Measurements from ENCODE around the gene NPL.

The NPL gene

DNA sequence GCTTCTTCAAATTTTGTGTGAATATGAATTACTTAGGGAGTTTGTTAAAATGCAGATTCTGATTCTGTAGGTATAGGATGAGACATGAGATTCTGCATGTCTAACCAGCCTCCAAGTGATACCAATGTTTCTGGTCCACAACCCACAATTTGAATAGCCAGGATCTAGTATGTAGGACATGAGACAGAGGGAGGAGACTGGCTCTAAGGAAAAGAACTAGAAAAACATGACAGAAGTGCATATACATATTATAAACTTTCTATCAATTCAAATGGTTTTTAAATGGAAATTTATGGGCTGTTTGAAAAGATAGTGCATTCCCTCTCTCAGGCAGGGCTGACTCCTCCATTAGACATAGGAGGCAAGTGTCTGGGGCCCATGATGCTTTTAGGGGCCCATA is 33.9 kb upstream of the NPL start:
- H3K4me2 ChIP-seq (ENCODE audit: insufficient read depth, low read length): no peak overlapping the region
- H3K36me3 ChIP-seq (ENCODE audit: insufficient read depth, low read length): no peaks in the 10 kb centered on the region
- ATAC-seq (ENCODE audit: insufficient read depth, low read depth): no peak
- no peaks in the 10 kb centered on the region for H4K20me1 ChIP-seq (ENCODE audit: insufficient read depth, low read length)
- no peaks in the 10 kb centered on the region for H3K4me1 ChIP-seq (ENCODE audit: insufficient read depth, low read length)
- H3K9me3 ChIP-seq (ENCODE audit: insufficient read depth, low read length, severe bottlenecking): no peaks in the 10 kb centered on the region
- TF ChIP-seq, protein P1, sequence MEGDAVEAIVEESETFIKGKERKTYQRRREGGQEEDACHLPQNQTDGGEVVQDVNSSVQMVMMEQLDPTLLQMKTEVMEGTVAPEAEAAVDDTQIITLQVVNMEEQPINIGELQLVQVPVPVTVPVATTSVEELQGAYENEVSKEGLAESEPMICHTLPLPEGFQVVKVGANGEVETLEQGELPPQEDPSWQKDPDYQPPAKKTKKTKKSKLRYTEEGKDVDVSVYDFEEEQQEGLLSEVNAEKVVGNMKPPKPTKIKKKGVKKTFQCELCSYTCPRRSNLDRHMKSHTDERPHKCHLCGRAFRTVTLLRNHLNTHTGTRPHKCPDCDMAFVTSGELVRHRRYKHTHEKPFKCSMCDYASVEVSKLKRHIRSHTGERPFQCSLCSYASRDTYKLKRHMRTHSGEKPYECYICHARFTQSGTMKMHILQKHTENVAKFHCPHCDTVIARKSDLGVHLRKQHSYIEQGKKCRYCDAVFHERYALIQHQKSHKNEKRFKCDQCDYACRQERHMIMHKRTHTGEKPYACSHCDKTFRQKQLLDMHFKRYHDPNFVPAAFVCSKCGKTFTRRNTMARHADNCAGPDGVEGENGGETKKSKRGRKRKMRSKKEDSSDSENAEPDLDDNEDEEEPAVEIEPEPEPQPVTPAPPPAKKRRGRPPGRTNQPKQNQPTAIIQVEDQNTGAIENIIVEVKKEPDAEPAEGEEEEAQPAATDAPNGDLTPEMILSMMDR (IDR thresholded peaks at IDR 0.05; ENCODE audit: borderline replicate concordance, extremely low read depth, low read length, poor library complexity, severe bottlenecking): no peak
- TF ChIP-seq EZH2 (IDR thresholded peaks at IDR 0.05; ENCODE audit: borderline replicate concordance, low read depth, low read length, severe bottlenecking): no peak
- H2AFZ ChIP-seq (ENCODE audit: low read depth, low read length): no peak overlapping the region
- no peak overlapping the region for H3K27ac ChIP-seq (ENCODE audit: low read length)
- H3K27me3 ChIP-seq (ENCODE audit: insufficient read depth, low read length, poor library complexity): no peaks in the 10 kb centered on the region
- H3K9ac ChIP-seq (ENCODE audit: low read depth, low read length): no peak overlapping the region
- DNase-seq: no peak
- H3K4me3 ChIP-seq (ENCODE audit: low read depth in 1 of 2, low read length in 2 of 2): no peak overlapping the region
- no peaks in the 10 kb centered on the region for H3K79me2 ChIP-seq (ENCODE audit: insufficient read depth, low read length)

DNA sequence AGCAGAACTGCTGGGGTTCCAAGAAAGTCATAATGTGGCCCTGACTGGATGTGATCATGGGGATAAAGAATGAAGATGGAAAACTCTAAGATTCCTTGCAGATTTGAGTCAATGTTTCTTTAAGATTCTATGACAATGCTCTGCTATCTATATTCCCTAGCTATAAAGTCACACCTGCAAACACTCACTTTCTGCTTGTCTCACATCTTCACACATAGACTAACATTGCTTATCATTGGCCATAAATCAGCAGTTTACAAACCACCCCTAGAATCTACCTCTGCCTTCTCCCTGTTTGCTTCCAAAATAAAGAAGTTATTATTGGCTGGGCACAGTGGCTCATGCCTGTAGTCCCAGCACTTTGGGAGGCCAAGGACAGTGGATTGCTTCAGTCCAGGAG is 33.1 kb upstream of the NPL start:
- DNase-seq (no peak), ATAC-seq (ENCODE audit: insufficient read depth, low read depth) (no peak)
- no peaks in the 10 kb centered on the region for H3K36me3 ChIP-seq (ENCODE audit: insufficient read depth, low read length)
- H3K4me1 ChIP-seq (ENCODE audit: insufficient read depth, low read length): peaks cover 7% of the 10 kb centered on the region
- no peaks in the 10 kb centered on the region for H3K27me3 ChIP-seq (ENCODE audit: insufficient read depth, low read length, poor library complexity)
- H4K20me1 ChIP-seq (ENCODE audit: insufficient read depth, low read length): no peaks in the 10 kb centered on the region
- H3K4me3 ChIP-seq (ENCODE audit: low read depth in 1 of 2, low read length in 2 of 2): no peak overlapping the region
- TF ChIP-seq, protein P1 (IDR thresholded peaks at IDR 0.05; ENCODE audit: borderline replicate concordance, extremely low read depth, low read length, poor library complexity, severe bottlenecking): no peak
- no peak for TF ChIP-seq EZH2 (IDR thresholded peaks at IDR 0.05; ENCODE audit: borderline replicate concordance, low read depth, low read length, severe bottlenecking)
- no peaks in the 10 kb centered on the region for H3K79me2 ChIP-seq (ENCODE audit: insufficient read depth, low read length)
- no peaks in the 10 kb centered on the region for H3K9me3 ChIP-seq (ENCODE audit: insufficient read depth, low read length, severe bottlenecking)
- H3K4me2 ChIP-seq (ENCODE audit: insufficient read depth, low read length): no peak overlapping the region
- no peak overlapping the region for H3K9ac ChIP-seq (ENCODE audit: low read depth, low read length)
- H3K27ac ChIP-seq (ENCODE audit: low read length): no peak overlapping the region
- no peak overlapping the region for H2AFZ ChIP-seq (ENCODE audit: low read depth, low read length)

DNA sequence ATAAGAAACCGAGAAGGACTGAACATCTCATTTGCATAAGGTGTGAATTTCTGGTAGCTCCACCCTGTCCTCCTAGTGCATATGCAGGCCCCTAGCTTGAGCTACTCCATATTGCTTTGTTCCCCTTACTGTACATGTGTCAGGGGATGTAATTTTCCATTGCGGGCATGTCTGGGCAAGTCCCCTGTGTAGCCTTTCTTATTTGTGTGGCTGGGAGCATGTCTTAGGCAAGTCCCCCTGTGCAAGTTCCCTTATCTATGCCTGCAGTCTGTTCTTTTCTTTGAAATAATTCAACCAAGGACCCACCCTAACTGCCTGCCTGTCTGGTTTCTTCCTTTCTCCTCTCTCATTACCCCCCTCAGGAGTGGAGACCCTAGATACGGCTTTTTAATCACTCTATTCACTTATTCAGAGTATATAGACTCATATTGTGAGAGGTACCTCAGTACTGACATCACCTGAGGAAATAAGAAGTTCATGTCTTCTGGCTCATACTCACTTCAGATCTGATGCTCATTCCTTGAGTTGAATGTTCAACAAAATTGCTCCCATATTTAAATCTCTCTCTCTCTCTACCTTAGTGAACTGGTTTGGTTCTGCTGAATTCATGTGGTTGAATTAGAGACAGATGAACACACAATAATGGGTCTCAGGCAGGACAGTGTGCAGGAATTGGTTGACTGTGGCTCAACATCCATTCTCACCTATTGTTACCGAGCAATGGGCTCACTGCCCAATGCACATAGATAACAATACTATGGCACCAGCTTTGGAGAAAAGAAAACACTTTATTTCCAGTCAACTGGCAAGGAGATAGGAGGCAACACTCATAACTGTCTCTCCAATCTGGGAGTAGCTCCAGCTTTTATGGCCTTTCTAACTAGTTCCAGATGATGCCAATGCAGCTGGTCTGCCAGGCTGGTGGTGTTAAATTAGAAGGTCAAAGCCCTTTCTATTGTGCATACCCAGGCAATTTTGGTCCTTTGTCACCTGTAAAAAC is 27.9 kb upstream of the NPL start:
- Histone ChIP-seq H3K27ac (ENCODE audit: low read length) (peak overlapping the region; percentile 32; the same call in 1 of the 2 replicates), H3K27me3 (ENCODE audit: insufficient read depth, low read length, poor library complexity) (no peaks in the 10 kb centered on the region), H3K36me3 (ENCODE audit: insufficient read depth, low read length) (no peaks in the 10 kb centered on the region), H3K4me2 (ENCODE audit: insufficient read depth, low read length) (no peak overlapping the region), H3K9me3 (ENCODE audit: insufficient read depth, low read length, severe bottlenecking) (peaks cover 6% of the 10 kb centered on the region), H4K20me1 (ENCODE audit: insufficient read depth, low read length) (no peaks in the 10 kb centered on the region), H3K4me1 (ENCODE audit: insufficient read depth, low read length) (peaks cover 14% of the 10 kb centered on the region), H3K79me2 (ENCODE audit: insufficient read depth, low read length) (no peaks in the 10 kb centered on the region), H3K4me3 (ENCODE audit: low read depth in 1 of 2, low read length in 2 of 2) (no peak overlapping the region), H3K9ac (ENCODE audit: low read depth, low read length) (no peak overlapping the region), H2AFZ (ENCODE audit: low read depth, low read length) (no peak overlapping the region)
- TF ChIP-seq, protein P1 (IDR thresholded peaks at IDR 0.05; ENCODE audit: borderline replicate concordance, extremely low read depth, low read length, poor library complexity, severe bottlenecking): no peak
- TF ChIP-seq EZH2 (IDR thresholded peaks at IDR 0.05; ENCODE audit: borderline replicate concordance, low read depth, low read length, severe bottlenecking): no peak
- ATAC-seq (ENCODE audit: insufficient read depth, low read depth) (peak; percentile 55), DNase-seq (peak; percentile 34)
